Caki2 (cell line): ENCODE data around the gene ACOT9. TPM values are rescaled to one million over a fixed set of nuclear protein-coding genes. Genes with fewer than 3 reads are reported as not detected.

Experiments
- DNase-seq: peaks from one replicate; pipeline ENCODE4 v3.0.0-alpha.2; 2015; ENCODE audit warnings: low read depth
- in situ Hi-C: cut with HindIII; loops from 2 replicates; pipeline ENCODE4 v1.10.0; 2016; ENCODE audit warnings: low sequenced_read_pairs, low pct_unique_long_range_greater_than_20kb, mixed read lengths
- total RNA-seq: library from RNA; depleted of rRNA; stranded (reverse); fragments of >200 nt; shearing (Covaris generic); gene quantifications from 2 replicates; pipeline ENCODE4 v1.2.3, GENCODE V29; 2014; ENCODE audit warnings: low replicate concordance; rRNA removed

Gene ACOT9, protein sequence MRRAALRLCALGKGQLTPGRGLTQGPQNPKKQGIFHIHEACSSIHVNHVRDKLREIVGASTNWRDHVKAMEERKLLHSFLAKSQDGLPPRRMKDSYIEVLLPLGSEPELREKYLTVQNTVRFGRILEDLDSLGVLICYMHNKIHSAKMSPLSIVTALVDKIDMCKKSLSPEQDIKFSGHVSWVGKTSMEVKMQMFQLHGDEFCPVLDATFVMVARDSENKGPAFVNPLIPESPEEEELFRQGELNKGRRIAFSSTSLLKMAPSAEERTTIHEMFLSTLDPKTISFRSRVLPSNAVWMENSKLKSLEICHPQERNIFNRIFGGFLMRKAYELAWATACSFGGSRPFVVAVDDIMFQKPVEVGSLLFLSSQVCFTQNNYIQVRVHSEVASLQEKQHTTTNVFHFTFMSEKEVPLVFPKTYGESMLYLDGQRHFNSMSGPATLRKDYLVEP
- 46.0 and 49.0 TPM in 2 replicates for total RNA-seq

- in situ Hi-C loops: no loop called here
These were observed at the start of gene ACOT9 for GRCh38 chrX:23742697-23743622. TSS of gene ACOT9 (minus strand) at chrX:23743276. CDS start at chrX:23743144, 132 bp downstream.

GRCh38 chrX:23790155-23790497 is 47.0 kb upstream of the ACOT9 start:
- DNase-seq: no peak
- in situ Hi-C loops: no loop called here

More at GRCh38 chrX:23742697-23743622, at the start of gene ACOT9:
- DNase-seq: peak; percentile 98

DNA sequence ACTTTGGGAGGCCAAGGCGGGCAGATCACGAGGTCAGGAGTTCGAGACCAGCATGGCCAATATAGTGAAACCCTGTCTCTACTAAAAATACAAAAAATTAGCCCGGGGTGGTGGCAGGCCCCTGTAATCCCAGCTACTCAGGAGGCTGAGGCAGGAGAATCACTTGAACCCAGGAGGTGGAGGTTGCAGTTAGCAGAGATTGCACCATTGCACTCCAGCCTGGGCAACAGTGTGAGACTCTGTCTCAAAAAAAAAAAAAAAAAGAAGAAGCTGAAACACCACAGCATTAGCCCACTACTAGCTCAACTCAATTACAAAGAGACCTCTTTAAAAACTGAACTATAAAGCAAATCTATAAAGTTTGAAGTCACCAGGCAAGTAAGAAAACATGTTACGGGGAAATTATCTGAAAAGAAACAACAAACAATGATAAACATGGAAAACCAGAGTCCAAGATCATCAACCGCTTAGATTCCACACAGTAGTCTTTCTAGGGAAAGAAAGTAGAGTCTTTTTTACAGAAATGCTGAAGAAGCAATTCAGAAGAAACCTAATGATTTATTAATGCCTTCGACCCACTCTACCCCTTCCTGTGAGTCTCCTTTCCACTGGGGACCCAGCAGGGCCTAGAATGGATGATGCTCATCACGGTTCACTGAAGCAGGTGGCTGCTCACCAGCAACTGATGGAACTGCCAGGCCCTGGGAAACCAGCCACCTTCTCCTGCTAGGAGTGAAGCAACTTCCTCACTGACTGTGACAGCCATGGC is 46.5 kb upstream of the ACOT9 start:
- peak; percentile 68 for DNase-seq
- in situ Hi-C loops: no loop called here

- in situ Hi-C loops: no loop called here
- DNase-seq: peak; percentile 56
These were observed 45.9 kb upstream of the ACOT9 start for GRCh38 chrX:23788946-23789345.

GRCh38 chrX:23788521-23788920 is 45.4 kb upstream of the ACOT9 start:
- no peak for DNase-seq
- in situ Hi-C loops: no loop called here

DNA sequence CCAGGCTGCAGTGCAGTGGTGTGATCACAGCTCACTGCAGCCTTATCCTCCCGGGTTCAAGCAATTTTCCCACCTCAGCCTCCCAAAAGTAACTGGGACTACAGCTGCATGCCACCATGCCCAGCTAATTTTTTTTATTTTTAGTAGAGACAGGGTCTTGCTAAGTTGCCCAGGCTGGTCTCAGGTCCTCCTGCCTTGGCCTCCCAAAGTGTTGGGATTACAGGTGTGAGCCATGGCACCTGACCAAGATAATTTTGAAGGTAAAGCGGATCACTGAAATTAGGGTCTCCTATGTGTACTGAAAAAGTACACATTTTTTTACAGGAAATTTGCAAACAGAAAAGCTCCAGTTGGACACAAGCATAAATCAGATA is 44.7 kb upstream of the ACOT9 start:
- no peak for DNase-seq
- in situ Hi-C loops: no loop called here

DNA sequence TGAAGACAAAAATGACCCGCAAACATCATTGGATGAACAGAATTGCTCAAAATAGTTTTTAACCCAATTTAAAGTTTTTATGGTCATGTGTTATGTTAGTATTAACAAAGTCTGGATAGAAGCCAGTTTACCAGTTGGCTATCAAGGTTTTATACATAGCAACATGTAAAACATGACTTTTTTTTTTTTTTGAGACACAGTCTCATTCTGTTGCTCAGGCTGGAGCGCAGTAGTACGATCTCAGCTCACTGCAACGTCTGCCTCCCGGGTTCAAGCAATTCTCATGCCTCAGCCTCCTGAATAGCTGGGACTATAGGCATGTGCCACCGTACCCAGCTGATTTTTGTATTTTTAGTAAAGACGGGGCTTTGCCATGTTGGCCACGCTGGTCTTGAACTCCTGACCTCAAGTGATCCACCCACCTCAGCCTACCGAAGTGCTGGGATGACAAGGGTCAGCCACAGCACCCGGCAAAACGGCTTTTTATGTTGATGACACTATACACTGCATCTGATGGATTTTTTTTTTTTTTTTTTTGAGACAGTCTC is 43.3 kb upstream of the ACOT9 start:
- in situ Hi-C loops: no loop called here
- no peak for DNase-seq

DNA sequence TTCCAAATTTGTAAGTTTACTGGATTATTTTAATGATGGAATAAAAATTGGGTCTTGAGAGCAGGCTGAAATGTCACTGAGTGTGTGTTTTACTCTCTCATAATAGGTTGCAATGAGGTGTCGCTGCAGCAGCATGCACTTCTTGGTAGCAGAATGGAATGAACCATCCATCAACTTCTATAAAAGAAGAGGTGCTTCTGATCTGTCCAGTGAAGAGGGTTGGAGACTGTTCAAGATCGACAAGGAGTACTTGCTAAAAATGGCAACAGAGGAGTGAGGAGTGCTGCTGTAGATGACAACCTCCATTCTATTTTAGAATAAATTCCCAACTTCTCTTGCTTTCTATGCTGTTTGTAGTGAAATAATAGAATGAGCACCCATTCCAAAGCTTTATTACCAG is 42.5 kb upstream of the ACOT9 start:
- in situ Hi-C loops: no loop called here
- no peak for DNase-seq

DNA sequence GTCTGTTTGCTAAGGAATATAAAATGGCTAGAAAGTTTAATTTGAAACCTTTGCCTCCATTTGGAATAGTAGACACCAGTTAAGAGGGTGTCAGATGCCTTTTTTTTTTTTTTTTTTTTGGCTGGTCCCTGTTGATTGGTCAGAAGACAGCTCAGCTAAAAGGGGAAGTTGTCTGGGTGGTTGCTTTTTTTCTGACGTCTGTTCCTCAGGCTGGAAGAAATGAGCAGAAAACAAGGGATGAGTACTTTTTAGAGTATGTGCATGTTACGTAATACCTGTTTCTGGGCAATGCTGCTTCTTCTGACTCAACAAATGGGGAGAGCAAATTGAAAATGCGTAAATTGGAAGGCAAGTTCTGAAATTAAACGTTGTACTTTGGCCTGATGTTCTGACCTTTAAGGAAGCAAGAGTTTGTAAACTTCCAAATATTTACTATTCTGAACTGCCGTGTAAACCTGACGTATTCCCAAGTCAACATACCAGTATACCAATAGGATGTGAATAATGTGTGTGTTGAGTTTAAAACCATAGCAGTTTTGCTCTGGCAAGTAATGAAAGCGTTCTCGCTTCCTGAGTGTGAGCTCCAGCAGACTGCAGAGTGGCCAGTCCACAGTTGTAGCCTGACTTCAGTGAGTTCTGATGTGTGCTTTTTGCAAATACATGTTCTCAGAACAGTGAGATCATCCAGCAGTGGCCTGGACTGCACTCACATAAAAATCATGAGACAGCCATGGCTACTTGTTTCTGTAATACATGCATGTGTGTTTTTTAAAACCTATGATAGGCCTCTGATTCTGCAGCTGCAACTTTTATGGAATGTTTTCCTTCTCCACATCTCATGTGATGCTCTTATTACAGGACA is 41.6 kb upstream of the ACOT9 start:
- in situ Hi-C loops: no loop called here
- DNase-seq: peak; percentile 66

- no peak for DNase-seq
- in situ Hi-C loops: no loop called here
These were observed 40.8 kb upstream of the ACOT9 start for GRCh38 chrX:23783589-23784469.

DNA sequence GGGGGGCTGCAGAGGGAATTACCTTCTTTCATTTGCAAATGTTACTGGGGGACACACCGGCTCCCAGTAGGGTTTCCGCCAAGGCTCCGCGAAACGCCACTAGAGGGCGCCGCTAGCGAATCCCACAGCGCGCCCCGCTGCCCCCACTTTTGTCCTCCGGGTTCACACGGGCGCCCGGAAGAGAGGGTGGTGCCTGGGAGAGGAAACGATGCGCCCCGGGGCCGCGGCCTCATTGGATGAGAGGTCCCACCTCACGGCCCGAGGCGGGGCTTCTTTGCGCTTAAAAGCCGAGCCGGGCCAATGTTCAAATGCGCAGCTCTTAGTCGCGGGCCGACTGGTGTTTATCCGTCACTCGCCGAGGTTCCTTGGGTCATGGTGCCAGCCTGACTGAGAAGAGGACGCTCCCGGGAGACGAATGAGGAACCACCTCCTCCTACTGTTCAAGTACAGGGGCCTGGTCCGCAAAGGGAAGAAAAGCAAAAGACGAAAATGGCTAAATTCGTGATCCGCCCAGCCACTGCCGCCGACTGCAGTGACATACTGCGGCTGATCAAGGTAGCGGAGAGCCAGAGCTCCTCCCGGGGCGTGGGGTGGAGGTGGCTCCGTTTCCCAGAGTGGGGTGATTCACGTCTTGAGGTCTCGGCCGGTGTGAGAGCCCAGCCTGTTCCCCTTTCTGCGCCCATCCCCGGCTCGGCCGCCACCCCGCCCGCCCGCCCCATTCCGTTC is 40.0 kb upstream of the ACOT9 start, which contains the start of gene SAT1:
Gene SAT1 (plus strand): TSS at position 311 of the 726 bp plus-strand sequence. CDS start 179 bp downstream, at position 490.
- DNase-seq: peak; percentile 92
- in situ Hi-C loops: no loop called here

DNA sequence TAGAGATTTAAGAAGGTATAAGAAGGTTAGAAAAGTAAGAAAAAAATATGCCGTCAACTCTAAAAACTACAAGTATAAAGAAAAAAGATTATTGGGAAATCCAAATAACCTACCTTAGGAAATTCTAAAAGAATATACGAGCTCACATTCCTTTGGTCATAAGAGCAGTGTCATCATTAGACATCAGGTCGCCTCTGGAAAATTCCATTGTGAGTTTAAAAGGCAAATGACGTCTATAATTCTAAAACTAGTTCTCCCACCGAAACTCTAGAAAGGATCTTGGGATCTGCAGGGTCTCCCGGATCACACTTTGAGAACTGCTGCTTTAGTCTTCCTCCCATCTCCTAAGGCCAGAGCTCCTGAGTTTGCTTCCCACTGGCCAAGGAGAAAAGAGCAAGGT is 39.4 kb upstream of the ACOT9 start:
- DNase-seq: no peak
- in situ Hi-C loops: no loop called here

DNA sequence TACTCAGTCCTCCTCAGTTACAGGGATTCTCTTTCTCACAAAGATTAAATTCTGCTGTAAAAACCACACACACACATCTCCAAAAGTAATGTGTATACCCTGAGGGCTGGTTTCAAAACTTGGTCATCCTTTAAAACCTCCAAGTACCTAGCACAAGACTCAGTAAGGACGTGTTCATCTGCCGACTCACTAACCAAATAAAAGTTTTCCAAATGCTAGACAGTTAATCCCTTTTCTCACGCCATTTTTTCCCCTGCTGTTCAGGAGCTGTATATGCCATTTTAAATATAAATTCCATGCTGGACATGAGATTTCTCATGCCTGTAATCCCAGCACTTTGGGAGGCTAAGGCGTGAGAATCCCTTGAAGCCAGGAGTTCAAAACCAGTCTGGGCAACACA is 35.9 kb upstream of the ACOT9 start:
- peak; percentile 62 for DNase-seq
- in situ Hi-C loops: no loop called here

DNA sequence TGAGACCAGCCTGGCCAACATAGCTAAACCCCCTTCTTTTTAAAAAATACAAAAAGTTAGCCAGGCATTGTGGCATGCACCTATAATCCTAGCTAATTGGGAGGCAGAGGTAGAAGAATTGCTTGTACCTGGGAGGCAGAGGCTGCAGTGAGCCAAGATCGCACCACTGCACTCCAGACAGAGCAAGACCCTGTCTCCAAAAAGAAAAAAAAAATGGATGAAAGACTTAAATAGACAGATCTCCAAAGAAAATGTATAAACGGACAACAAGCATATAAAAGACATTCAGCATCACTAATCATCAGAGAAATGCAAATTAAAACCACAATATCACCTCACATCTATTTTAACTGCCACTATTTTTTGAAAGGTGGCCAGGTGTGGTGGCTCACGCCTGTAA is 33.3 kb upstream of the ACOT9 start:
- no peak for DNase-seq
- in situ Hi-C loops: no loop called here

- in situ Hi-C loops: no loop called here
- no peak for DNase-seq
These were observed 30.6 kb upstream of the ACOT9 start for GRCh38 chrX:23773601-23774175.
